Stomach (tissue), 4 donors: ENCODE measurements around the gene TOMM40.

Experiments
- CTCF ChIP-seq, 7 experiments: fragments of 450-650 bp in 4 of 7; fragments of 200-600 bp in 3 of 7; sonication (generic) in 3 of 7; IDR thresholded peaks; one replicate each; pipeline ENCODE4 v1.5.1; 2016 to 2019; ENCODE audit warnings: antibody characterized with exemption in 7 of 7, control low read depth in 2 of 7, mild to moderate bottlenecking in 1 of 7
- POLR2A ChIP-seq, 4 donors: fragments of 450-650 bp; IDR thresholded peaks; one replicate each; pipeline ENCODE4 v1.6.1; 2016; ENCODE audit warnings: antibody characterized with exemption in 4 of 4, control low read depth in 2 of 4, mild to moderate bottlenecking in 1 of 4, moderate library complexity in 1 of 4
- POLR2AphosphoS5 ChIP-seq, 3 donors: sonication (generic); formaldehyde crosslinking; IDR thresholded peaks; one replicate each; pipeline ENCODE4 v1.6.1; 2016; ENCODE audit warnings: antibody characterized with exemption in 3 of 3

DNA sequence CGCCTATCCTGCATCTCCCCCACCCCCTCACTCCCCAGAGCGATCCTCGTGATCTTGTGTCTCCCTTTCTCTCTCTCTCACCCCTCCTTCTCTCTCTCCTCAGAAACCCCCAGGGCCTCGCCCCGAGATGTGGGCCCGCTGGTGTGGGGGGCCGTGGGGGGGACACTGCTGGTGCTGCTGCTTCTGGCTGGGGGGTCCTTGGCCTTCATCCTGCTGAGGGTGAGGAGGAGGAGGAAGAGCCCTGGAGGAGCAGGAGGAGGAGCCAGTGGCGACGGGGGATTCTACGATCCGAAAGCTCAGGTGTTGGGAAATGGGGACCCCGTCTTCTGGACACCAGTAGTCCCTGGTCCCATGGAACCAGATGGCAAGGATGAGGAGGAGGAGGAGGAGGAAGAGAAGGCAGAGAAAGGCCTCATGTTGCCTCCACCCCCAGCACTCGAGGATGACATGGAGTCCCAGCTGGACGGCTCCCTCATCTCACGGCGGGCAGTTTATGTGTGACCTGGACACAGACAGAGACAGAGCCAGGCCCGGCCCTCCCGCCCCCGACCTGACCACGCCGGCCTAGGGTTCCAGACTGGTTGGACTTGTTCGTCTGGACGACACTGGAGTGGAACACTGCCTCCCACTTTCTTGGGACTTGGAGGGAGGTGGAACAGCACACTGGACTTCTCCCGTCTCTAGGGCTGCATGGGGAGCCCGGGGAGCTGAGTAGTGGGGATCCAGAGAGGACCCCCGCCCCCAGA is 12.8 kb upstream of the TOMM40 start:
- TF ChIP-seq CTCF (IDR thresholded peaks at IDR 0.05) (no peak), POLR2AphosphoS5 (IDR thresholded peaks at IDR 0.05) (no peak), POLR2A (IDR thresholded peaks at IDR 0.05) (no peak)
